ENCODE data around the gene ANXA8.

DNA sequence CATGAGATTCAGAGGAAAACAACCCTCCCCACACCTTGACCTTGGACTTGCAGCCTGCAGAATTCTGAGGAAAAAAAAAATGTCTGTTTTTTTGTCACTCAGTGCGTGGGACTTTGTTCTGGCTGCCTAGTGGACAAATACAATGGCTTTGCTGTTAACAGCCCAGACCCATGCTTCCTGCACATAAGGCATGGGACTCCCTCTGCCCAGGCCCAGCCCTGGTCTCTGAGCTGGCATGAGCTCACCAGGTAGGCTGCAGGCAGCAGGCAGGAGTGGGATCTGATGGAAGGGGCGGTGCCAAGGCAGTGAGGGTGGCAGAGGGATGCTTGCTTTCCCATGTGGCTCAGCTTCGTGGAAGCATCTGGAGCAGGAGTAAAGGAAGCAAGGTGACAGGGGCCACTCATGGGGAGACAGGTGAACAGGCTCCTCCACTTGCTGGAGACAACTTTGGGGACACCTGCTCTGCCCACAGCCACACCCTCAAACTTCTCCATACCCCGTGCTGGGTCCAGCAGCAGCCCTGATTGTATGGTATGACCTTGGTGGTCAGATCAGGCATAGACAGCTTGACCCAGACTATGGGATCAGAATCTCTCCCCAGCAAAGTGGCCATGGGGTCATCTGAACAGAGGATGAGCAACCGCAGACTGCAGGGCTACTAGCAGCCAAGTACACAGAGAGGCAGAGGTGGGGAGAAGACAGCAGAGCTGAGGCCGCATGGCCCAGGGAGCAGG, 27.0 kb downstream of the ANXA8 start:
- TF ChIP-seq YY1 (IDR thresholded peaks at IDR 0.05; ENCODE audit: low read depth, low read length) = no peak
- no peak for TF ChIP-seq POLR2AphosphoS5 (IDR thresholded peaks at IDR 0.05; ENCODE audit: low read length)
- no peak for TF ChIP-seq RAD21 (IDR thresholded peaks at IDR 0.05; ENCODE audit: insufficient read depth, low read depth, low read length)
- TF ChIP-seq, protein P1, sequence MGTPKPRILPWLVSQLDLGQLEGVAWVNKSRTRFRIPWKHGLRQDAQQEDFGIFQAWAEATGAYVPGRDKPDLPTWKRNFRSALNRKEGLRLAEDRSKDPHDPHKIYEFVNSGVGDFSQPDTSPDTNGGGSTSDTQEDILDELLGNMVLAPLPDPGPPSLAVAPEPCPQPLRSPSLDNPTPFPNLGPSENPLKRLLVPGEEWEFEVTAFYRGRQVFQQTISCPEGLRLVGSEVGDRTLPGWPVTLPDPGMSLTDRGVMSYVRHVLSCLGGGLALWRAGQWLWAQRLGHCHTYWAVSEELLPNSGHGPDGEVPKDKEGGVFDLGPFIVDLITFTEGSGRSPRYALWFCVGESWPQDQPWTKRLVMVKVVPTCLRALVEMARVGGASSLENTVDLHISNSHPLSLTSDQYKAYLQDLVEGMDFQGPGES (IDR thresholded peaks at IDR 0.05) = no peak

Data from GM12878 (cell line).